ENCODE results near the gene CD302. TPM values are rescaled to one million over a fixed set of nuclear protein-coding genes. Genes with fewer than 3 reads are reported as not detected.

Gene CD302
- total and polyA plus RNA-seq, 12 donors = 7.4 to 118 (median 37.4) TPM

GRCh38 chr2:159807183-159808031 is 9.4 kb upstream of the CD302 start:
- Histone ChIP-seq H3K27me3 (no peaks in the 10 kb centered on the region), H3K9me3 (replicated peaks in 1 of 3) (no peaks in the 10 kb centered on the region), H3K4me3 (no peak overlapping the region), H3K4me1 (replicated peaks in 1 of 2) (no peaks in the 10 kb centered on the region), H3K36me3 (replicated peaks in 1 of 2) (no peaks in the 10 kb centered on the region), H3K27ac (no peak overlapping the region)
- 67 to 71% (median 69%) methylated on average over 4 of the region's 4 CpGs for WGBS, 4 donors
- DNase-seq = peak; percentile 27 to 65 (median 39)
- TF ChIP-seq POLR2A (IDR thresholded peaks at IDR 0.05) (no peak), CTCF (IDR thresholded peaks at IDR 0.05) (peak; percentile 58 to 86 (median 80))
- intact Hi-C loops (cut with DNase I) = no loop called here

GRCh38 chr2:159804941-159805340 is 6.9 kb upstream of the CD302 start:
- no peaks in the 10 kb centered on the region for H3K36me3 ChIP-seq (replicated peaks in 1 of 2)
- intact Hi-C loops (cut with DNase I) = no loop called here
- H3K27me3 ChIP-seq = no peaks in the 10 kb centered on the region
- H3K4me1 ChIP-seq (replicated peaks in 1 of 2) = no peaks in the 10 kb centered on the region
- WGBS, 4 donors = 80 to 93% (median 88%) methylated on average over 4 of the region's 4 CpGs
- DNase-seq = no peak
- no peak overlapping the region for H3K4me3 ChIP-seq
- no peak overlapping the region for H3K27ac ChIP-seq
- no peaks in the 10 kb centered on the region for H3K9me3 ChIP-seq (replicated peaks in 1 of 3)
- no peak for TF ChIP-seq CTCF (IDR thresholded peaks at IDR 0.05)
- TF ChIP-seq POLR2A (IDR thresholded peaks at IDR 0.05) = no peak

- TF ChIP-seq CTCF (IDR thresholded peaks at IDR 0.05) (no peak), POLR2A (IDR thresholded peaks at IDR 0.05) (no peak)
These were observed 5.4 kb upstream of the CD302 start for GRCh38 chr2:159803235-159803962.

GRCh38 chr2:159802673-159803072 is 4.7 kb upstream of the CD302 start:
- WGBS, 4 donors = 80 to 87% (median 85%) methylated on average over 5 of the region's 5 CpGs
- H3K36me3 ChIP-seq (replicated peaks in 1 of 2) = no peaks in the 10 kb centered on the region
- H3K9me3 ChIP-seq (replicated peaks in 1 of 3) = no peaks in the 10 kb centered on the region
- intact Hi-C loops (cut with DNase I) = no loop called here
- no peaks in the 10 kb centered on the region for H3K4me1 ChIP-seq (replicated peaks in 1 of 2)
- no peaks in the 10 kb centered on the region for H3K27me3 ChIP-seq
- H3K27ac ChIP-seq = no peak overlapping the region
- no peak for DNase-seq
- no peak overlapping the region for H3K4me3 ChIP-seq
- no peak for TF ChIP-seq POLR2A (IDR thresholded peaks at IDR 0.05)
- TF ChIP-seq CTCF (IDR thresholded peaks at IDR 0.05) = no peak

More at GRCh38 chr2:159803235-159803962, 5.4 kb upstream of the CD302 start:
- H3K9me3 ChIP-seq (replicated peaks in 1 of 3) = no peaks in the 10 kb centered on the region
- no peak overlapping the region for H3K4me3 ChIP-seq
- H3K27ac ChIP-seq = no peak overlapping the region
- no peaks in the 10 kb centered on the region for H3K4me1 ChIP-seq (replicated peaks in 1 of 2)
- intact Hi-C loops (cut with DNase I) = no loop called here
- H3K27me3 ChIP-seq = no peaks in the 10 kb centered on the region
- H3K36me3 ChIP-seq (replicated peaks in 1 of 2) = no peaks in the 10 kb centered on the region
- WGBS, 4 donors = 46 to 54% (median 51%) methylated on average over 2 of the region's 2 CpGs
- no peak for DNase-seq
